HCT116 (cell line): Measurements from ENCODE around the gene SBF1. TPM values are rescaled to one million over a fixed set of nuclear protein-coding genes. Genes with fewer than 3 reads are reported as not detected.

Source experiments
- ATAC-seq: fragments of 200-7000 bp; cut with Tn5 transposase; 2 replicates; pipeline ENCODE4 v1.9.1; 2020; ENCODE audit warnings: mild to moderate bottlenecking, moderate library complexity
- BruUV-seq: library from RNA; stranded (reverse); fragments of 400-500 nt; replicated peaks from 2 replicates; lab custom pipeline; 2021; lab: Mats Ljungman, UMichigan
- CTCF ChIA-PET: fragments of 300-600 bp; sonication (Branson Sonifier 250); formaldehyde crosslinking; loops from one replicate; lab custom pipeline; 2021; ENCODE audit warnings: antibody characterized with exemption; lab: Charles Lee
- POLR2A ChIA-PET: fragments of 300-600, 350-600 bp; sonication (Branson Sonifier 250); formaldehyde crosslinking; loops from one replicate; lab custom pipeline; 2021; ENCODE audit warnings: antibody characterized with exemption; lab: Charles Lee
- RAD21 ChIA-PET, 2 experiments: fragments of 300-600 bp; sonication (Branson Sonifier 250); formaldehyde crosslinking; loops; one replicate each; lab custom pipeline; 2023; ENCODE audit warnings: low total read pairs in 2 of 2; ENCODE audit not compliant: uncharacterized antibody in 2 of 2, unreplicated experiment in 2 of 2, low non-redundant PET in 1 of 2; lab: Charles Lee
- DNase-seq: peaks from one replicate; pipeline ENCODE4 v3.0.0-alpha.2; 2010; ENCODE audit warnings: low read depth, low spot score
- H2AFZ ChIP-seq: fragments of 200-600 bp; shearing (Covaris generic), sonication (generic); 2 replicates; pipeline ENCODE4 v1.6.1; 2017; ENCODE audit warnings: low read depth, mixed run types, mixed read lengths, antibody characterized with exemption, low read length; ENCODE audit not compliant: poor library complexity, severe bottlenecking
- H3K27ac ChIP-seq: 2 replicates; pipeline ENCODE4 v1.5.1; 2012; ENCODE audit warnings: low read depth, low read length
- H3K27me3 ChIP-seq: fragments of 200-600 bp; sonication (generic); 2 replicates; pipeline ENCODE4 v1.6.1; 2016; ENCODE audit warnings: mixed run types, low read length, mixed read lengths; ENCODE audit not compliant: insufficient read depth
- H3K36me3 ChIP-seq, 2 experiments: fragments of 200-500 bp in 1 of 2; fragments of 200-600 bp in 1 of 2; sonication (Bioruptor generic) in 1 of 2; sonication (generic) in 1 of 2; 2 replicates each; pipeline versions ENCODE4 v1.5.1 to v1.6.1; 2014 to 2016; ENCODE audit warnings: low read length in 2 of 2, inconsistent platforms in 1 of 2, mixed read lengths in 1 of 2, mixed run types in 1 of 2; ENCODE audit not compliant: insufficient read depth in 2 of 2, control insufficient read depth in 1 of 2
- H3K4me1 ChIP-seq, 2 experiments: fragments of 200-600 bp in 1 of 2; sonication (generic) in 1 of 2; 2 replicates each; pipeline versions ENCODE4 v1.5.1 to v1.6.1; 2012 to 2017; ENCODE audit warnings: low read length in 2 of 2, inconsistent platforms in 1 of 2, mild to moderate bottlenecking in 1 of 2, mixed read lengths in 1 of 2, mixed run types in 1 of 2, moderate library complexity in 1 of 2; ENCODE audit not compliant: insufficient read depth in 2 of 2, control insufficient read depth in 1 of 2
- H3K4me2 ChIP-seq: fragments of 200-600 bp; sonication (generic); 2 replicates; pipeline ENCODE4 v1.6.1; 2017; ENCODE audit warnings: mixed run types, low read length, mixed read lengths
- H3K4me3 ChIP-seq, 2 experiments: fragments of 200-600 bp in 1 of 2; sonication (generic) in 1 of 2; replicated peaks in 1 of 2; 2 replicates each; pipeline ENCODE4 v1.5.1; 2011 to 2016; ENCODE audit warnings: low read length in 2 of 2, control low read depth in 1 of 2, low read depth in 1 of 2, mild to moderate bottlenecking in 1 of 2, mixed read lengths in 1 of 2, mixed run types in 1 of 2
- H3K79me2 ChIP-seq: fragments of 200-600 bp; sonication (generic); 2 replicates; pipeline ENCODE4 v1.6.1; 2017; ENCODE audit warnings: mild to moderate bottlenecking, mixed run types, low read length, moderate library complexity, mixed read lengths; ENCODE audit not compliant: insufficient read depth
- H3K9ac ChIP-seq: fragments of 200-600 bp; sonication (generic); 2 replicates; pipeline ENCODE4 v1.6.1; 2016; ENCODE audit warnings: low read length, mixed read lengths
- H3K9me2 ChIP-seq: fragments of 200-600 bp; sonication (generic), shearing (Covaris generic); 2 replicates; pipeline ENCODE4 v1.6.1; 2017; ENCODE audit warnings: mixed run types, mild to moderate bottlenecking, moderate library complexity; ENCODE audit not compliant: insufficient read depth
- H3K9me3 ChIP-seq, 2 experiments: fragments of 200-500 bp in 1 of 2; fragments of 200-600 bp in 1 of 2; sonication (Bioruptor generic) in 1 of 2; sonication (generic) in 1 of 2; 2 replicates each; pipeline ENCODE4 v1.6.1; 2014 to 2017; ENCODE audit warnings: low read length in 2 of 2, mixed read lengths in 2 of 2, inconsistent platforms in 1 of 2, low read depth in 1 of 2, mild to moderate bottlenecking in 1 of 2, mixed run types in 1 of 2, moderate library complexity in 1 of 2; ENCODE audit not compliant: control insufficient read depth in 1 of 2, insufficient read depth in 1 of 2
- H4K20me1 ChIP-seq: fragments of 200-600 bp; sonication (generic), shearing (Covaris generic); 2 replicates; pipeline ENCODE4 v1.6.1; 2017; ENCODE audit warnings: mixed run types, mild to moderate bottlenecking, moderate library complexity; ENCODE audit not compliant: insufficient read depth
- CTCF ChIP-seq, 3 experiments: fragments of 200-600 bp in 1 of 3; sonication (generic) in 1 of 3; IDR thresholded peaks in 2 of 3; conservative IDR thresholded peaks in 1 of 3; 2 replicates each; pipeline ENCODE4 v1.5.1; 2012 to 2017; ENCODE audit warnings: low read depth in 2 of 3, low read length in 2 of 3, antibody characterized with exemption in 1 of 3, borderline replicate concordance in 1 of 3, control low read depth in 1 of 3, mild to moderate bottlenecking in 1 of 3, mixed read lengths in 1 of 3, mixed run types in 1 of 3, moderate library complexity in 1 of 3; ENCODE audit not compliant: insufficient read depth in 1 of 3
- POLR2AphosphoS5 ChIP-seq: IDR thresholded peaks from 2 replicates; pipeline ENCODE4 v1.6.1; 2011; ENCODE audit warnings: mild to moderate bottlenecking, low read depth, low read length, moderate library complexity
- SP1 ChIP-seq: IDR thresholded peaks from 2 replicates; pipeline ENCODE4 v1.6.1; 2012; ENCODE audit warnings: low read depth
- SRF ChIP-seq: IDR thresholded peaks from 2 replicates; pipeline ENCODE4 v1.6.1; 2012; ENCODE audit warnings: low read depth
- intact Hi-C: fragments of 100-400 bp; cut with micrococcal nuclease; formaldehyde crosslinking; loops from 2 replicates; pipeline ENCODE4 v1.10.0; 2022
- total RNA-seq: library from RNA; stranded (reverse); gene quantifications from one replicate; pipeline ENCODE4 v1.2.1, GENCODE V29; 2021; ENCODE audit not compliant: unreplicated experiment

Gene SBF1
- total RNA-seq, 1 experiment from 2014 or later: 91.1 TPM

GRCh38 chr22:50474710-50475651 is at the start of gene SBF1 (continued):
- peak; percentile 81 for TF ChIP-seq POLR2AphosphoS5
- TF ChIP-seq CTCF (IDR thresholded peaks at IDR 0.05 in 2 of 3, conservative IDR thresholded peaks at IDR 0.05 in 1 of 3; ENCODE audit: borderline replicate concordance in 1 of 3, insufficient read depth in 1 of 3, low read depth in 2 of 3, low read length in 2 of 3): no peak
- TF ChIP-seq SP1: no peak

- no peaks in the 10 kb centered on the region for H3K9me3 ChIP-seq
Measured at GRCh38 chr22:50523806-50524675, 49.2 kb upstream of the SBF1 start.

More at GRCh38 chr22:50523806-50524675, 49.2 kb upstream of the SBF1 start:
- H3K36me3 ChIP-seq: peaks cover 0 to 18% of the 10 kb centered on the region in 2 experiments; a peak in 2 of 4 replicates
- H3K27ac ChIP-seq: peak overlapping the region; percentile 100
- no peaks in the 10 kb centered on the region for H3K9me2 ChIP-seq
- DNase-seq: no peak
- POLR2A ChIA-PET: interaction anchor here (1.0 kb wide), 1 partner anchor 9 kb away, joined by 3 read pairs; no protein-coding TSS in a partner anchor
- peak overlapping the region; percentile 93 for H3K9ac ChIP-seq
- H3K4me3 ChIP-seq: peak overlapping the region; percentile 78 to 85
- RAD21 ChIA-PET: interaction anchor here in 1 of 2 experiments (2.2 kb wide), 1 partner anchor 39 kb away, joined by 5 read pairs; the partner anchor contains the start of gene SYCE3
- ATAC-seq: no peak
- peaks cover 25% of the 10 kb centered on the region for H3K79me2 ChIP-seq
- no peak overlapping the region for H2AFZ ChIP-seq
- CTCF ChIA-PET: no interaction called here
- peaks cover 13 to 49% of the 10 kb centered on the region in 2 experiments; a peak in 3 of 4 replicates for H3K4me1 ChIP-seq
- TF ChIP-seq POLR2AphosphoS5 (0 out of 2 replicates have a peak, but pooled peaks have one; percentile 38), SRF (no peak)
- H4K20me1 ChIP-seq: no peaks in the 10 kb centered on the region
- BruUV-seq: no TSS peak
- no peaks in the 10 kb centered on the region for H3K27me3 ChIP-seq
- intact Hi-C loops: no loop called here
- peak overlapping the region; percentile 99 for H3K4me2 ChIP-seq
